ENCODE measurements around the gene GRID2.
"Not testable (repeated sequence)": the region's sequence is repeated elsewhere in the genome, so short reads cannot be mapped to it uniquely, and the experiment has no call there.

Gene GRID2

DNA sequence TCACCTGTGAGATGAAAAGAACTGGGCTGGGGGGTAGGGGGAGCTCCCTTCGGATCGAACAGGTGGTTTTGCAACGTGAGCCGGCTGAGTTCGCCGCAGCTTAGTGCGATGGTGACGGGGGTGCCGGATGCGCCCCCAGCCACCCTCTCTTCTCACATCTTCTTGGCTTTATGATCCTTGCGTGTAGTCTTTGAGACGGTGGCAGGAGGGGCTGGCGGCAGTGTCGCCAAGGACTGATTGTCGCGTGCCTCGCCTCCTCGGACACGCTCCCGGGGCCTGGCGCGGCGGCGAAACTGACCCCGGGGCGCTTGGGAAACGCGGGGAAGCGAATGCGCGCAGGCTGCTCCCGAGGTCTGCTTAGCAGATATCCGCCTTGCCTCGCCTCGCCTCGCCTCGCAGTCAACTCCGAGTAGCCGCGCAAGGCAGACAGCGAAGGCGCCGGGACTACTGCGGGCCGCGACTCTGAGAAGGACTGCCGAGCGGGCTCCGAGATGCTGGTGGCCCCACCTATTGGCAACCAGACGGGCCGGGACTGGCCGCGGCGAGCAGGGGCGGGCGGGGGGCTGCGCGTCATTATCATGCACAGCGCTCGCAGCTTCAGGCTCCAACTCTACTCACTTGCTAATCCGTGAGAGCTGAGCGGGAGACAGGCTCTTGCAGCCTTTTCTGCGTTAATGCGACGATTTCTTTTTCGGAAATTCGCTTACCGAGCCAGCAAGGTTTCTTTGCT, 1.5 kb downstream of the GRID2 start:
- peak; percentile 59 for DNase-seq (ENCODE audit: low read depth)

GRCh38 chr4:92305878-92306520, 2.2 kb downstream of the GRID2 start:
- DNase-seq (ENCODE audit: low read depth) = no peak

DNA sequence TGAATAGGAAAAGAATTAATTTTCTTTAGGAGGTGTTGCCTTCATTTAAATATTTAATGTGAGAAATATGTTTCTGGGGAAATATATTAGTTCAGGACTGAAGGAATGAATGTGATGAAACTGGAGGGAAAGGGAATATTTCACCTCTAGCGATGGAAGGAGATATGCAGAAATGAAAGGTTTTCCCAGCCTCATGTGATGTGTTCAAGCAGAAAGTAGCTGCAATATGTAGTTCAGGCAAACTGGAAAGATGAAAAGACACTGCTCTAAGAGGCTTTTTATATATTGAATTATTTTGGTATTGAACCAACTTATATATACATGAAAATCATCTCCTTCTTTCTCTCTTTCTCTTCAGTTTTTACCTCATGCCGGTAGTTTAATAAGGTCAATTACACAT, 3.4 kb downstream of the GRID2 start:
- DNase-seq (ENCODE audit: low read depth) = no peak

- no peak for DNase-seq (ENCODE audit: low read depth)
These were observed 4.1 kb downstream of the GRID2 start for GRCh38 chr4:92307866-92308265.

- DNase-seq (ENCODE audit: low read depth) = no peak
These were observed 13.3 kb downstream of the GRID2 start for GRCh38 chr4:92317047-92317446.

GRCh38 chr4:92328095-92328494, 24.3 kb downstream of the GRID2 start:
- no peak for DNase-seq (ENCODE audit: low read depth)

GRCh38 chr4:92333016-92333415, 29.2 kb downstream of the GRID2 start:
- DNase-seq (ENCODE audit: low read depth) = peak; percentile 0

- peak; percentile 4 for DNase-seq (ENCODE audit: low read depth)
These were observed 31.1 kb downstream of the GRID2 start for GRCh38 chr4:92334716-92335350.

GRCh38 chr4:92339676-92340075, 35.9 kb downstream of the GRID2 start:
- peak; percentile 3 for DNase-seq (ENCODE audit: low read depth)

GRCh38 chr4:92344216-92344615, 40.5 kb downstream of the GRID2 start:
- DNase-seq (ENCODE audit: low read depth) = no peak

- no peak for DNase-seq (ENCODE audit: low read depth)
These were observed 42.5 kb downstream of the GRID2 start for GRCh38 chr4:92346289-92346688.

DNA sequence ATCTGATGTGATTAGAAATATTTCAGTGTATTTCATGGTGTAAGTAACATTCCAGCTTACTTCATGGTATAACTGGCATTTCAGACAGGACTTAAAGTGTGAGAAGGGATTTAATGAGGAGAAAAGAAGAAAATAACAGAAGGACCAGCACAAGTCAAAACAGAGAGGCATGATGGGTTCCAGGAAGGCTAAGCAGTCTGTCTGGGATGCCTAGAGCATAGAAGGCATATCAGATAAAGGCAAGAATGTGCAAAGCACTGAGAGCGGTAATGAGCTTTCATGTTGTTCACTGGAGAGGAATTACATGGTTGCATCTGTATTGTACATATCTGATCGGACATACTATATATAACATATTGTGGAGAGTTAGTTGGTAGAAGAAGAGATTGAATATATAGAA, 54.2 kb downstream of the GRID2 start:
- no peak for DNase-seq (ENCODE audit: low read depth)

GRCh38 chr4:92359491-92359890, 55.7 kb downstream of the GRID2 start:
- DNase-seq (ENCODE audit: low read depth) = no peak

DNA sequence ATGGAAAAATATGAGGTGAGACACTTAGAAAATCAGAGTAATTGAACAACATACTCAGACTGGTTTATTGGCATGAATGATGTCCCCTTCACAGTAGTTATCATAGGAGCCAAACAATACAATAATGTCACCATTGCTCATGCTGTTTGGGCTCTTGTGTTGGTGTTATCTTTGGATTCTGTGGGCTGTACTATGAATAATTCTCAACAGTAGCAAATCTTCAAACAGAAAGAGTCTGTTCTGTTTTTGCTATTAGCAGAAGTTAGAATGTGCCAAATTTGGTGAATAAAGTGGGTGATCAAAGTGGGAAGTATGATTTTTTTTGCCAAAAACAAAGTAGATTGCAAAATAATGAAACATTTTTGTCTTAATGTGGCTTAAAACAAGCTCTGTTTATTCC, 58.3 kb downstream of the GRID2 start:
- no peak for DNase-seq (ENCODE audit: low read depth)

DNA sequence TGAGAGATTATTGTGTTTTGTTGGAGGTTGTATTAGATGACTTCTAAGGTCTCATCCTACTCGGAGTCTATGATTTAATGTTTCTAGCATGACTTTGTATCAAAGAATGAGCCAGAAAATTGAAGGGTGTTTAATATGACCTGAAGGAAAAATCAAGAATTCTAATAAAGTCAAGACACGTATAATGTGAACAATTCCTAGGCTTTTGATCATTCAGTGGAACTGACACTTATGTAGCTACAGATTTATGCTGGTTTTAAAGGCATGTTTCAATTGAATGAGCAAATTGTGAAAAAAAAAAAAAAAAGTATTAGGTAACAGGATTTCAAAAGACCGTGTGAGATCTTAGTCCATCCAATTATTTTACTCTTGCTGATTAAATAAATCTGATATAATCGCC, 64.9 kb downstream of the GRID2 start:
- no peak for DNase-seq (ENCODE audit: low read depth)

- DNase-seq (ENCODE audit: low read depth) = peak; percentile 10
These were observed 77.8 kb downstream of the GRID2 start for GRCh38 chr4:92381616-92382015.

GRCh38 chr4:92382128-92382527, 78.4 kb downstream of the GRID2 start:
- no peak for DNase-seq (ENCODE audit: low read depth)

DNA sequence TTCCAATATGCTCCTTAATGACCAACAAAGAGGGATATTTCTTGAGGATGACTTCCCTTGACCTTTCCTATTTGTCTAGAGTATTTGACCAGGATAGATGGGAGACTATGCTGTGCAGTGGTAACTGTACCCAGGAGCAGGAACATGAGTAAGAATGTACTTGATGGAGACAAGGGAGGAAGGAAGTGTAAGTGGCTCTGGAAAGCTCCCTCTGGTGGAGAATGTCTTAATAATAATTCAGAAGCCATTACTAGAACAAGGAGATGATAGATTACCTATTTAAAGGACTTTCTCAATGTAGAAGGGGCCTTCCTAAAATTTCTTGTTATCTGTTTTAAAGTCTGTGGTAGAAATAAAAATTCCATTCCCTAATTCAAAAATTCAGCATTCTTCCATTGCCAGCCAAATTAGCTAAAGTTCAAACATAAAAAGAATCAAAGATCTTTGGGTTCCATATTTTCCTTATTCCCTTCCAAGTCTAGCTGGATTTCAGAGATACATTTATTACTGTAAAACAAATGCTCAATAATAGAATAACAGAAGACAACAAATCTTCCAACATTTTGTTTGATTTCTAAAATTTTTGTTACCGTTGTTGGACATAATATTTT, 83.8 kb downstream of the GRID2 start:
- DNase-seq (ENCODE audit: low read depth) = peak; percentile 55

- no peak for DNase-seq (ENCODE audit: low read depth)
These were observed 95.3 kb downstream of the GRID2 start for GRCh38 chr4:92399032-92399431.

GRCh38 chr4:92403525-92403924, 99.8 kb downstream of the GRID2 start:
- DNase-seq (ENCODE audit: low read depth) = not testable (repeated sequence)

DNA sequence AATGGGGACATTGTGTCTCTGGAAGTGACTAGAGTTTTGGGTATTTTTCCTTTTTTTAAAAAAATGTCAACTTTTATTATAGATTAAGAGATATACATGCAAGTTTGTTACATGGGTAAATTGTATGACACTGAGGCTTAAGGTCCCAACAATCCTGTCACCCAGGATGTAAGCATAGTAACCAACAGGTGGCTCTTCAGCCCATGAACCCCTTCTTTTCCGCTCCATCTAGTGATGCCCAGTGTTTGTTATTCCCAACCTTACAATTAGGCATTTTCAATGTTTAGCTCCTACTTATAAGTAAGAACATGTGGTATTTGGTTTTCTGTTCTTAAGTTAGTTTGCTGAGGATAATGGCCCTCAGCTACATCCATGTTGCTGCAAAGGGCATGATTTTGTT, 102.7 kb downstream of the GRID2 start:
- DNase-seq (ENCODE audit: low read depth) = no peak

- DNase-seq (ENCODE audit: low read depth) = no peak
These were observed 118.2 kb downstream of the GRID2 start for GRCh38 chr4:92421920-92422319.

DNA sequence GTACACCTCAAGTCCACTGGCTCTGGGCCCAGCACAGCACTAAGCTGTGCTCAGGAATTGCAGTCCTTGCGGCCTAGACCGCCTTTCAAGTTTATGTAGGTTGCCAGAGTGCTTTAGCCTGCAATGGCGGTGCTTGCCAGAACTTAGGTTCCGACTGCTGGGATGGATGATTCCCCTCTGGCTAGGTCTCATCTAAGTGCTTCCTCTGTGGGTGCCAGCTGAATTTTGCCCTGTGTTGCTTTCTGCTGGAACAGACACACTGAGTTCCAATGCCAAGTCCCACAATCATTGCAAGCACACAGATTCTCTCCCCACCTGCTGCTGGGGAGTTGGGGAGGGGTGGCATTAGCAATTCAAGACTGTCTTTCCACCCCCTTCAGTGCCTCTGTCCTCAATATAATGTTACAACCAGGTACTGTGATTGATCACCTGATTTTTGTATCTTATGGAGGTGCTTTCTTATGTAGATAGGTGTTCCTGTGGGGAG, 129.5 kb downstream of the GRID2 start:
- no peak for DNase-seq (ENCODE audit: low read depth)

All from iris pigment epithelial cell (primary cell).